ENCODE results near the gene ACTN4.

Gene ACTN4

DNA sequence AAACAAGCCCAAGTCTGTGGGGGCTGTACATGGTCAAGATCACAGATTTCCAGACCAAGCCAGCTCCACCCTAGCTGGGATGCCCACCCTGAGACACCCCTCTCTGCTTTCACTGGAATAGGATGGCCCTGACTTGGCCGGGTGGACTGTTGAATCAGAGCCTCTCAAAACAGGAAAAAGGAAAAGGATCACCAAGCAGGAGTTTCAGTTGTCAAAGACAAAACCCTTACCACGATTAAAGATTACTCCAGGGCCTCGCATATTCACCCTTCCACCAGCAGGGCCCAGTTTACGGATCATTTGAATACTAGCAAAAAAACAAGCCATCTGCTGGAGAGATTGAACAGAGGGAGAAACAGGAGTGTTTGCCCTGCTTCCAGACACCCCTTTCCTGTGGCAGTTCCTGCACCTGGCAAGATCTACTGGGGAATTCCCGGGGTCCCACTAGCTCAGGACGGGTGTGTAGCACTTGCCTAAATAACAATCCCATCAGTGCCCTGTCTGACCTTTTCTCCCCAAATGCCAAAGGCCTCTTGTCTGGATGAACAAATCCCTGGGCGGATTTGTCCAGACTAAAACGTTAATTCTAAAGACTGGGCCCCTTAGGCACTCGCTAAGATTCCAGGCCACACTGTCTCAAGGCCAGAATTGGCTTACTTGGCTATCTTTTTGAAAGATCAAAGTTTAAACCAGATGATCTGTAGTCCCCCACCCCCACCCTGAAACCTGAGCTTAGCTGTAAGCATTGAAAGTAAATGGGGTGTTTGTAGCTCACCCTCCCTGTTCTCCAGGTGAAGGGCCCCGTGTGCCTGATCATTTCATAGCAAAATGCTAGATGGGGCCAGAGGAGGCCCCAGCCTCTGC is 38.4 kb downstream of the ACTN4 start:
- Histone ChIP-seq H3K4me3 (ENCODE audit: low read depth in 1 of 2, low read length in 1 of 2) (no peak overlapping the region), H3K9me3 (no peaks in the 10 kb centered on the region), H3K27ac (peak overlapping the region; percentile 81), H3K36me3 (peaks cover 6% of the 10 kb centered on the region), H3K27me3 (no peaks in the 10 kb centered on the region), H3K4me1 (ENCODE audit: control insufficient read depth in 1 of 2, insufficient read depth in 1 of 2, low read depth in 1 of 2, low read length in 1 of 2) (peaks cover 72 to 80% of the 10 kb centered on the region in 2 experiments)
- TF ChIP-seq, protein P1, sequence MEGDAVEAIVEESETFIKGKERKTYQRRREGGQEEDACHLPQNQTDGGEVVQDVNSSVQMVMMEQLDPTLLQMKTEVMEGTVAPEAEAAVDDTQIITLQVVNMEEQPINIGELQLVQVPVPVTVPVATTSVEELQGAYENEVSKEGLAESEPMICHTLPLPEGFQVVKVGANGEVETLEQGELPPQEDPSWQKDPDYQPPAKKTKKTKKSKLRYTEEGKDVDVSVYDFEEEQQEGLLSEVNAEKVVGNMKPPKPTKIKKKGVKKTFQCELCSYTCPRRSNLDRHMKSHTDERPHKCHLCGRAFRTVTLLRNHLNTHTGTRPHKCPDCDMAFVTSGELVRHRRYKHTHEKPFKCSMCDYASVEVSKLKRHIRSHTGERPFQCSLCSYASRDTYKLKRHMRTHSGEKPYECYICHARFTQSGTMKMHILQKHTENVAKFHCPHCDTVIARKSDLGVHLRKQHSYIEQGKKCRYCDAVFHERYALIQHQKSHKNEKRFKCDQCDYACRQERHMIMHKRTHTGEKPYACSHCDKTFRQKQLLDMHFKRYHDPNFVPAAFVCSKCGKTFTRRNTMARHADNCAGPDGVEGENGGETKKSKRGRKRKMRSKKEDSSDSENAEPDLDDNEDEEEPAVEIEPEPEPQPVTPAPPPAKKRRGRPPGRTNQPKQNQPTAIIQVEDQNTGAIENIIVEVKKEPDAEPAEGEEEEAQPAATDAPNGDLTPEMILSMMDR (IDR thresholded peaks at IDR 0.05) = no peak

GRCh38 chr19:38686530-38686888 is 39.1 kb downstream of the ACTN4 start:
- Histone ChIP-seq H3K4me3 (ENCODE audit: low read depth in 1 of 2, low read length in 1 of 2) (no peak overlapping the region), H3K27ac (peak overlapping the region; percentile 81), H3K36me3 (peaks cover 6% of the 10 kb centered on the region), H3K27me3 (no peaks in the 10 kb centered on the region), H3K4me1 (ENCODE audit: control insufficient read depth in 1 of 2, insufficient read depth in 1 of 2, low read depth in 1 of 2, low read length in 1 of 2) (peaks cover 66 to 77% of the 10 kb centered on the region in 2 experiments), H3K9me3 (no peaks in the 10 kb centered on the region)
- TF ChIP-seq, protein P1 (IDR thresholded peaks at IDR 0.05) = no peak

- Histone ChIP-seq H3K9me3 (no peaks in the 10 kb centered on the region), H3K27me3 (no peaks in the 10 kb centered on the region), H3K27ac (peak overlapping the region; percentile 41)
These were observed 40.5 kb downstream of the ACTN4 start for GRCh38 chr19:38687837-38688378.

GRCh38 chr19:38690146-38690545 is 42.7 kb downstream of the ACTN4 start:
- TF ChIP-seq, protein P1 (IDR thresholded peaks at IDR 0.05) = no peak
- Histone ChIP-seq H3K9me3 (no peaks in the 10 kb centered on the region), H3K4me1 (ENCODE audit: control insufficient read depth in 1 of 2, insufficient read depth in 1 of 2, low read depth in 1 of 2, low read length in 1 of 2) (peaks cover 69 to 81% of the 10 kb centered on the region in 2 experiments), H3K4me3 (ENCODE audit: low read depth in 1 of 2, low read length in 1 of 2) (no peak overlapping the region), H3K36me3 (peaks cover 6% of the 10 kb centered on the region), H3K27me3 (no peaks in the 10 kb centered on the region), H3K27ac (peak overlapping the region; percentile 59)

More at GRCh38 chr19:38687837-38688378, 40.5 kb downstream of the ACTN4 start:
- Histone ChIP-seq H3K36me3 (peaks cover 6% of the 10 kb centered on the region), H3K4me3 (ENCODE audit: low read depth in 1 of 2, low read length in 1 of 2) (no peak overlapping the region), H3K4me1 (ENCODE audit: control insufficient read depth in 1 of 2, insufficient read depth in 1 of 2, low read depth in 1 of 2, low read length in 1 of 2) (peaks cover 69 to 81% of the 10 kb centered on the region in 2 experiments)
- TF ChIP-seq, protein P1 (IDR thresholded peaks at IDR 0.05) = no peak

DNA sequence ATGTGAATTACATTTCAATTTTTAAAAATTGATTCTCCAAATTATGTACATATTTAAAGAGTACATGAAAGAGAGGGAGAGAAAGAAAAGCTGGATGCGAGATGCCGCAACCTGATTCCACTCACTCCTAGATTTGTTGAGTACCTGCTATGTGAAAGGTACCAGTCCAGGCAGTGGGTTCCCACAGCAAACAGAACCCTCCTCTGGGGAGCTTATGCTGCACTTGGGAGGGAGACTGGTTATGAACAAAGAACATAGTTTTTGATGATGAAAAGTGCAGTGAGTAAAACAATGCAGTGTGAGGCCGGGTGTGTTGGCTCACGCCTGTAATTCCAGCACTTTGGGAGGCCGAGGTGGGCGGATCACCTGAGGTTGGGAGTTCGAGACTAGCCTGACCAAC is 43.4 kb downstream of the ACTN4 start:
- TF ChIP-seq, protein P1 (IDR thresholded peaks at IDR 0.05) = no peak
- Histone ChIP-seq H3K27me3 (no peaks in the 10 kb centered on the region), H3K27ac (peak overlapping the region; percentile 37), H3K36me3 (peaks cover 6% of the 10 kb centered on the region), H3K9me3 (no peaks in the 10 kb centered on the region), H3K4me3 (ENCODE audit: low read depth in 1 of 2, low read length in 1 of 2) (no peak overlapping the region), H3K4me1 (ENCODE audit: control insufficient read depth in 1 of 2, insufficient read depth in 1 of 2, low read depth in 1 of 2, low read length in 1 of 2) (peaks cover 69 to 81% of the 10 kb centered on the region in 2 experiments)
